ENCODE data around the gene SDK1. TPM values are rescaled to one million over a fixed set of nuclear protein-coding genes. Genes with fewer than 3 reads are reported as not detected.

SDK1 gene
- total and polyA plus RNA-seq, 2 of the 8 experiments (the other 6 are each of a cell fraction or from before 2014, with no cell fraction given) = 3.3 to 7.2 TPM

DNA sequence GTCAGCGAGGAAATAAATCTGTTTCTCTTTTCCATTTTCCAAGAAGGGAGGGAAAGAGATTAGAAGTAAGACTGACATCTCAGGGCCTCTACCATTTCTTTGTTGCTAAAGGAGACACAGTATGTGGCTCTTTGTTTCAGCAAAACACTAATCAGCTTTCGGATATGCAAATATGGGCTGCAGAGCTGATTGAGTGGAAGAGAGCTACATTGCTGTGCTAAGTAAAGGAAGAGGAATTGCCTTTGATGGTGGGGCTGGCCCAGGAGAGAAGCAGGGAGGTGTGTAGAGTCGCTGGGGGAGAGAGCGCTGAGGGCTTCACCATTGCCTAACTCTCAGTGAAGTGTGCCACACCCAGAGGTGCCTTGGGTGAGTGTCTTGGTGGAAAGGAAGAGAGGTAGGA lies 284.8 kb downstream of the SDK1 start:
- H2BK15ac ChIP-seq (ENCODE audit: low read length) = no peak overlapping the region
- H2BK12ac ChIP-seq (ENCODE audit: low read depth, low read length) = 0 out of 2 replicates have a peak overlapping the region, but pooled peaks have one; percentile 55
- no peaks in the 10 kb centered on the region for H3K23me2 ChIP-seq (ENCODE audit: low read depth, low read length)
- no peak overlapping the region for H2BK5ac ChIP-seq (ENCODE audit: low read depth, low read length)
- H3K4me1 ChIP-seq (replicated peaks in 1 of 4; ENCODE audit: control insufficient read depth in 3 of 4, insufficient read depth in 4 of 4, low read length in 3 of 4) = peaks cover 0 to 14% (median 7%) of the 10 kb centered on the region in 4 experiments; a peak in 4 of 7 replicates
- no peak overlapping the region for H3K4me3 ChIP-seq (ENCODE audit: extremely low read depth in 1 of 4, insufficient read depth in 2 of 4, low read depth in 3 of 4, low read length in 4 of 4)
- no peak overlapping the region for H3K14ac ChIP-seq (ENCODE audit: insufficient read length)
- FAIRE-seq (peak; percentile 39), DNase-seq (ENCODE audit: low read depth in 1 of 2, low spot score in 2 of 2) (no peak)
- 54% methylated on average over 4 of the region's 4 CpGs; no CpG with 5 or more reads in 1 of the 2 experiments for WGBS, 2 experiments (ENCODE audit: extremely low coverage in 1 of 2, insufficient coverage in 1 of 2, insufficient read length in 1 of 2, insufficient replicate concordance in 2 of 2, low coverage in 1 of 2, low lambda C conversion rate in 2 of 2, missing lambda C conversion rate in 1 of 2)
- no peaks in the 10 kb centered on the region for H3K9me3 ChIP-seq (ENCODE audit: insufficient read depth in 2 of 2, low read depth in 1 of 2, low read length in 1 of 2)
- no peak overlapping the region for H4K8ac ChIP-seq (ENCODE audit: extremely low read depth, insufficient read depth, low read length)
- no peak overlapping the region for H4K5ac ChIP-seq (ENCODE audit: insufficient read length, low read depth, low read length)
- no peak overlapping the region for H3K27ac ChIP-seq (ENCODE audit: low read depth, low read length)
- no peaks in the 10 kb centered on the region for H4K20me1 ChIP-seq (replicated peaks in 1 of 2; ENCODE audit: control insufficient read depth in 1 of 2, insufficient read depth in 2 of 2, low read length in 2 of 2)
- no peaks in the 10 kb centered on the region for H3K27me3 ChIP-seq (replicated peaks in 1 of 4; ENCODE audit: control insufficient read depth in 3 of 4, extremely low read depth in 1 of 4, insufficient read depth in 3 of 4, low read length in 3 of 4)
- H3K79me2 ChIP-seq (ENCODE audit: control insufficient read depth in 1 of 2, insufficient read depth in 2 of 2, low read length in 2 of 2) = no peaks in the 10 kb centered on the region
- peak overlapping the region; percentile 12 for H2BK120ac ChIP-seq (replicated peaks; ENCODE audit: low read depth, low read length)
- ChIA-PET POLR2A (ENCODE audit: partially characterized antibody) (no interaction called here), CTCF (ENCODE audit: partially characterized antibody) (interaction anchor here (0.8 to 1.1 kb wide), 2 partner anchors 22 to 104 kb away, joined by 3 read pairs; no protein-coding TSS in a partner anchor)
- H3K4ac ChIP-seq (replicated peaks; ENCODE audit: insufficient read length, low read depth, low read length) = peak overlapping the region; percentile 19
- no peaks in the 10 kb centered on the region for H3K79me1 ChIP-seq (ENCODE audit: low read depth, low read length)
- TF ChIP-seq SRF (IDR thresholded peaks at IDR 0.05; ENCODE audit: low read depth, low read length) = 0 out of 2 replicates have a peak, but pooled peaks have one; percentile 17
- TF ChIP-seq, protein P1, sequence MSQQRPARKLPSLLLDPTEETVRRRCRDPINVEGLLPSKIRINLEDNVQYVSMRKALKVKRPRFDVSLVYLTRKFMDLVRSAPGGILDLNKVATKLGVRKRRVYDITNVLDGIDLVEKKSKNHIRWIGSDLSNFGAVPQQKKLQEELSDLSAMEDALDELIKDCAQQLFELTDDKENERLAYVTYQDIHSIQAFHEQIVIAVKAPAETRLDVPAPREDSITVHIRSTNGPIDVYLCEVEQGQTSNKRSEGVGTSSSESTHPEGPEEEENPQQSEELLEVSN (IDR thresholded peaks at IDR 0.05) = no peak
- no peak for TF ChIP-seq POU5F1 (IDR thresholded peaks at IDR 0.05; ENCODE audit: low read depth, low read length)
- H3K4me2 ChIP-seq (ENCODE audit: insufficient read depth in 1 of 2, low read depth in 2 of 2, low read length in 2 of 2) = peak overlapping the region; percentile 51 to 59; a peak in 3 of 4 replicates
- H4K91ac ChIP-seq (replicated peaks; ENCODE audit: insufficient read length, low read length) = no peak overlapping the region
- H3K9ac ChIP-seq (replicated peaks in 1 of 4; ENCODE audit: extremely low read depth in 1 of 4, low read depth in 3 of 4, low read length in 3 of 4) = no peak overlapping the region; a peak in 2 of 7 replicates
- H3K56ac ChIP-seq (replicated peaks; ENCODE audit: insufficient read length, low read depth, low read length) = no peak overlapping the region
- no peak overlapping the region for H3K23ac ChIP-seq (ENCODE audit: insufficient read length)
- H3K36me3 ChIP-seq (ENCODE audit: control insufficient read depth in 2 of 4, insufficient read depth in 4 of 4, low read length in 3 of 4) = no peaks in the 10 kb centered on the region
- H2BK20ac ChIP-seq (ENCODE audit: low read length) = peak overlapping the region; percentile 0; the same call in 1 of the 2 replicates
- H2AK5ac ChIP-seq (ENCODE audit: low read depth, low read length) = 0 out of 2 replicates have a peak overlapping the region, but pooled peaks have one; percentile 57
- peak overlapping the region; percentile 93; the same call in 1 of the 2 replicates for H3K18ac ChIP-seq (ENCODE audit: extremely low read depth, low read length)
- H2AFZ ChIP-seq (ENCODE audit: low read length) = no peak overlapping the region
